ENCODE measurements around the gene EVA1B. TPM values are rescaled to one million over a fixed set of nuclear protein-coding genes. Genes with fewer than 3 reads are reported as not detected.

Gene EVA1B
- total and polyA plus RNA-seq, 12 donors: 17.6 to 185 (median 92.3) TPM; not detected in 1

- peak overlapping the region in 3 of 5 donors; percentile 23 to 65 (median 64) for H3K27ac ChIP-seq
- H3K9me3 ChIP-seq (replicated peaks in 1 of 3): no peaks in the 10 kb centered on the region
- peaks cover 0 to 37% of the 10 kb centered on the region in 2 donors for H3K36me3 ChIP-seq (replicated peaks in 1 of 2)
- no peak for TF ChIP-seq POLR2A (IDR thresholded peaks at IDR 0.05)
- TF ChIP-seq, protein P1, sequence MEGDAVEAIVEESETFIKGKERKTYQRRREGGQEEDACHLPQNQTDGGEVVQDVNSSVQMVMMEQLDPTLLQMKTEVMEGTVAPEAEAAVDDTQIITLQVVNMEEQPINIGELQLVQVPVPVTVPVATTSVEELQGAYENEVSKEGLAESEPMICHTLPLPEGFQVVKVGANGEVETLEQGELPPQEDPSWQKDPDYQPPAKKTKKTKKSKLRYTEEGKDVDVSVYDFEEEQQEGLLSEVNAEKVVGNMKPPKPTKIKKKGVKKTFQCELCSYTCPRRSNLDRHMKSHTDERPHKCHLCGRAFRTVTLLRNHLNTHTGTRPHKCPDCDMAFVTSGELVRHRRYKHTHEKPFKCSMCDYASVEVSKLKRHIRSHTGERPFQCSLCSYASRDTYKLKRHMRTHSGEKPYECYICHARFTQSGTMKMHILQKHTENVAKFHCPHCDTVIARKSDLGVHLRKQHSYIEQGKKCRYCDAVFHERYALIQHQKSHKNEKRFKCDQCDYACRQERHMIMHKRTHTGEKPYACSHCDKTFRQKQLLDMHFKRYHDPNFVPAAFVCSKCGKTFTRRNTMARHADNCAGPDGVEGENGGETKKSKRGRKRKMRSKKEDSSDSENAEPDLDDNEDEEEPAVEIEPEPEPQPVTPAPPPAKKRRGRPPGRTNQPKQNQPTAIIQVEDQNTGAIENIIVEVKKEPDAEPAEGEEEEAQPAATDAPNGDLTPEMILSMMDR (IDR thresholded peaks at IDR 0.05): peak; percentile 26 to 74 (median 69)
- 61 to 86% (median 80%) methylated on average over 6 to 10 of the region's 10 CpGs for WGBS, 4 donors
- peaks cover 19 to 24% of the 10 kb centered on the region in 2 donors for H3K4me1 ChIP-seq (replicated peaks in 1 of 2)
- no peaks in the 10 kb centered on the region for H3K27me3 ChIP-seq
- DNase-seq: peak; percentile 55 to 80 (median 68)
- intact Hi-C loops (cut with DNase I): loop anchor here (5.0 kb wide), 2 partner anchors 75 to 80 kb away; no protein-coding TSS in a partner anchor
- H3K4me3 ChIP-seq: no peak overlapping the region
Measured at GRCh38 chr1:36342426-36343185, 19.2 kb upstream of the EVA1B start.

GRCh38 chr1:36341626-36342320 lies 18.3 kb upstream of the EVA1B start:
- Histone ChIP-seq H3K9me3 (replicated peaks in 1 of 3) (no peaks in the 10 kb centered on the region), H3K27me3 (no peaks in the 10 kb centered on the region), H3K4me3 (no peak overlapping the region), H3K27ac (no peak overlapping the region), H3K36me3 (replicated peaks in 1 of 2) (peaks cover 0 to 29% of the 10 kb centered on the region in 2 donors), H3K4me1 (replicated peaks in 1 of 2) (peaks cover 19 to 24% of the 10 kb centered on the region in 2 donors)
- intact Hi-C loops (cut with DNase I): loop anchor here (5.0 kb wide), 2 partner anchors 76 to 81 kb away; no protein-coding TSS in a partner anchor
- WGBS, 4 donors: 89 to 96% (median 91%) methylated on average over 10 to 34 of the region's 34 CpGs
- TF ChIP-seq, protein P1 (IDR thresholded peaks at IDR 0.05): no peak
- no peak for TF ChIP-seq POLR2A (IDR thresholded peaks at IDR 0.05)
- no peak for DNase-seq

DNA sequence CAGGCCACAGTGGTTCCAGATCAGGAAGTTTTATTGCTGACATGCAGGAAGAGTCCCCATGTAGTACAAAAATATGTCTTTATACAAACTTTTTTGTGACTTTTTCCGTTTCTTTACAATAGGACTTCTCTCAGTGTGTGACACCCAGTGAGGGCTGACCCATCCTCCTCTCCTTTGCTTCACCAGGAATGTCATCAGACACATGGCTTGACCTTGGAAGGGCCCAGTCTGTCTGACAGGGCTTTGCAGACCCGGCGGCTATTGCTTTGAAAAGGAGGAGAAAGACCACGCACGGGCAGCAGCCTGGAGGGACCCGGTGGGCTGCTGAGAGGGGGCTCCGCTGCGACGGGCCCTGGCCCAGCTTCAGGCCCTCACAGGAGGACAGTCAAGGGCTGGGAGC lies 16.2 kb upstream of the EVA1B start:
- intact Hi-C loops (cut with DNase I): loop anchor here (5.0 kb wide), 2 partner anchors 78 to 83 kb away; no protein-coding TSS in a partner anchor
- Histone ChIP-seq H3K27me3 (no peaks in the 10 kb centered on the region), H3K4me1 (replicated peaks in 1 of 2) (peaks cover 19 to 24% of the 10 kb centered on the region in 2 donors), H3K4me3 (no peak overlapping the region), H3K36me3 (replicated peaks in 1 of 2) (peaks cover 0 to 12% of the 10 kb centered on the region in 2 donors), H3K9me3 (replicated peaks in 1 of 3) (no peaks in the 10 kb centered on the region), H3K27ac (peak overlapping the region in 4 of 5 donors; percentile 6 to 64 (median 48))
- TF ChIP-seq POLR2A (IDR thresholded peaks at IDR 0.05): no peak
- TF ChIP-seq, protein P1 (IDR thresholded peaks at IDR 0.05): no peak
- DNase-seq: peak in 6 of 7 donors; percentile 42 to 76 (median 73)
- 42 to 49% (median 46%) methylated on average over 4 to 9 of the region's 9 CpGs for WGBS, 4 donors

DNA sequence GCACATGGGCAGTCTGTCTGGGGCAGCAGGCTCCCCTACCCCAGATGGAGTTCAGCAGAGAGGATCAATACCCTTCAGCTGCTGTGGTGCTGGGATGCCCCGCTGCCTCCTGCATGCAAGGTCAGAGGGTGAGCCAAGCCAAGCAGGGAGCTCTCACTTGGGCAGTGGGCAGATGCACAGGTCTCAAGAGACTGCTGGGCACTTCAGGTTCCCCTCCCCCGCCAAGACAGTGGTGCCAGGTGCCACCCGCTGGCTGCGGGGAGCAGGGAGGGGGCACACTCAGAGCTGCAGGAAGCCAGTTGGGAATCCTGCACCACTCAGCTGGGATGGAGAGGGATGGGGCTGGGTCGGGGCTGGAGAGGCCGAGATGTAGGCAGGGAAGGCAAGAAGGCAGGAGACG lies 15.8 kb upstream of the EVA1B start:
- Histone ChIP-seq H3K9me3 (replicated peaks in 1 of 3) (no peaks in the 10 kb centered on the region), H3K4me1 (replicated peaks in 1 of 2) (peaks cover 19 to 24% of the 10 kb centered on the region in 2 donors), H3K4me3 (no peak overlapping the region), H3K27me3 (no peaks in the 10 kb centered on the region), H3K36me3 (replicated peaks in 1 of 2) (peaks cover 0 to 12% of the 10 kb centered on the region in 2 donors), H3K27ac (peak overlapping the region in 3 of 5 donors; percentile 32 to 64 (median 64))
- 45 to 64% (median 55%) methylated on average over 4 to 7 of the region's 7 CpGs for WGBS, 4 donors
- DNase-seq: no peak
- intact Hi-C loops (cut with DNase I): no loop called here
- TF ChIP-seq POLR2A (IDR thresholded peaks at IDR 0.05): no peak
- TF ChIP-seq, protein P1 (IDR thresholded peaks at IDR 0.05): no peak

Measured in adrenal gland (tissue), 12 donors.